KOPT-K1 (cell line): ENCODE results near the gene DCLK1.

Source experiments
- H3K27ac ChIP-seq: fragments of 200-600 bp; sonication (generic); 2 replicates; pipeline ENCODE4 v1.5.1; 2016; ENCODE audit warnings: antibody characterized with exemption, mild to moderate bottlenecking, low read depth, low read length; ENCODE audit not compliant: poor library complexity, severe bottlenecking
- H3K36me3 ChIP-seq: fragments of 200-600 bp; sonication (generic); 2 replicates; pipeline ENCODE4 v1.5.1; 2017; ENCODE audit warnings: antibody characterized with exemption, mild to moderate bottlenecking, low read length, moderate library complexity; ENCODE audit not compliant: insufficient read depth
- H3K9me3 ChIP-seq: fragments of 200-600 bp; sonication (generic); 2 replicates; pipeline ENCODE4 v1.5.1; 2017; ENCODE audit warnings: antibody characterized with exemption, low read length, mild to moderate bottlenecking; ENCODE audit not compliant: insufficient read depth, poor library complexity, severe bottlenecking

The DCLK1 gene

DNA sequence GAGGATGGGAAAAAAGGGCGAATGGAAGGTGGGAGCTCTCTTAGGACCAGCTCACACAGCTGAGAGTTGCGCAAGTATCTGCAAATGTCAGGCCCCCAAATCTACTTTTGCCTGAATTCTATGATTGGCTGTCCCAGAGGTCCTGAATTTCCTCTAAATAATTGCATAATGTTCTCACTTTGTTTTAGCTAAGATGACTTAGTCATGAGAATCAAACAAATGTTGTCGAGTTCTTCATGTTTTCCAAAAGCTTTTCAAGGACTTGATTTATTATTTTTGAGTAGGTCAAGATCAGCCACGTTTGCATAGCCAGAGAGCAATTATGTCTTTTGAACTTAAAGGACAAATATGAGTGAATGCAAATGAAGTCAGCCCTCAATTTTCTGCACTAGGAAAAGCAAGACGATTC lies 408.1 kb downstream of the DCLK1 start:
- Histone ChIP-seq H3K9me3 (no peaks in the 10 kb centered on the region), H3K27ac (no peak overlapping the region), H3K36me3 (no peaks in the 10 kb centered on the region)

DNA sequence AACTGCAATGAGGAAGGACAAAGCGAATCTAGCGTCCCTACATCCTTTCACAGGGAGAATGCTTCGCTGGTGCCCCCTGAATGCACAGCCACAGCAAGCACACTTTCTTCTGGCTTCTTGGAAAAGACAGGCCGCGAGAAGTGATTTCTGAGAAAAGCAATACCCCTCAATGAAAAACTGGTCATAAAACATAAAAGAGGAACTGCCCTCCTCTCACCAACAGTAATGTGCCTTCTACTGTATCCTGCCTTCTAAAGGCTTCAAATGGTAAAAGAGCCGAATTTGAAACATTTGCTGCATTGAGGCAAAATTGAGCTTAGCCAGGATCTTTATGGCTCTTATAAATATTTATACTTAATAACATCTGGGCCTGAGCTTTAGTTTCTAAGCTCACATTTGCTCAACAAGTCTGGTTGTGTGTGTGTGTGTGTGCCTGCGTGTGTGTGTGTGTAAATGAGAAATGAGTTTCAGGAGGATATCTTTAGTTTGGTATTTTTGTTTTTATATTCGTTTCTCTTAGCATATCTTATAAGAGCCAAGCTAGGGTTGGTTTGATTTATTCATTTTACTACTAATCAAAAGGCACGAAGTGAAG lies 408.6 kb downstream of the DCLK1 start:
- no peaks in the 10 kb centered on the region for H3K9me3 ChIP-seq
- no peaks in the 10 kb centered on the region for H3K36me3 ChIP-seq
- H3K27ac ChIP-seq = no peak overlapping the region

DNA sequence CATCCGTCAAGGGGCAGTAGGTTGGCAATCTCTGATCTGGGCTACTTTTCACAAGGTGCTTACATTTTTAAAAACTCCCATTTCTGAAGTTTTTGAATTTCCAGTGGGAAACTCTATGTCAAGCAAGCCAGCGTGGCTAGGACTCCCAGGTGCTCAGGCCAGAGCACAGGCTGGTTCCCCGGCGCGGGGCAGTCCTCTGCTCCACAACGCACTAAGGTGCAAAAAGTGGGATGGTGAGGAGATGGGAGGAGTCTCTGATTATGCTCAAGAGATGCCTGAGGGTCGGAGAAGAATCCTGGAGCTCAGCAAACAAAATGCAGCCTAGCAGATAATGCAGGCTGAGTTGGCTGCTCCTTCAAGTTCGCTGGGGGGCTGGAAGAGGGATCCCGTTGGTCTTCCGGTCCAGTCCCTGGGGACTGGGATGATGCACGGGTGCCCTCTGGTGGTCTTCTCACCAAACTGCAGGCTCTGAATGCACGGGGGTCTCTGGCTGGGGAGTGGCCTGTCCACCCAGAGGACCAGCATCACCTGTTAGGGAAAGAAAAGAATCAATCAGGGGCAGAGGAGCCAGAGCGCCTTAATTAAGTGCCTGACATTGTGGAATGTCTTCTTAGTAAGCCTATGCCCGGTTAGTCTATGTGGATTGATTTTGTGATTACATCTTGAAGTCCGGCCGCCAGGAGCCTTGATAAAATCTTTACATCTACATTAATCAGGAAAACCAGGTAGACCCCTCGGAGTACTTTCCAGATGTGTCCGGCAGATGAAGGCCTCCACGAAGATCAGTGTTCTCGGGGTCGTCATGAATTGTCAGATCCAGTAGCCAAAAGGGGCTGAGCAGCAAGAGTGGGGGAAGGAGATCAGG lies 410.3 kb downstream of the DCLK1 start:
- Histone ChIP-seq H3K27ac (no peak overlapping the region), H3K9me3 (no peaks in the 10 kb centered on the region), H3K36me3 (no peaks in the 10 kb centered on the region)

DNA sequence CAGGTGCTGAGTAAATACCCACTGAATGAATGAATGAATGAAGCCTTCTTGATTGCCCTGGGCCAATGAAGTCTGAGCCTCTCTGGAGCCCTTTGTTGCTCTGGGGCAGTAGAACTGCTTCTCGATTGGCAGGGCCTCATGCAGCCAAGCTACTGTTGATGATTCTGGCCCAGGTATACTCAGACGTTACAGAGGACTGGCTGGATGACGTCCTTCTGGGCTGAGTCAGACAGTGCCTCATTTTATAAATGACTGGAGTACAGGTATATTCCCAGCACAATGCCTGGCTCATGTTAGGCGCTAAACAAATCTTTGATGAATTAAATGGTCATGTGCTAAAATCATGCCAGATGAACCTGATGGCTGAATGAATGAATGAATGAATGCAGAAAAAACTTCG lies 410.9 kb downstream of the DCLK1 start:
- no peaks in the 10 kb centered on the region for H3K9me3 ChIP-seq
- H3K36me3 ChIP-seq = no peaks in the 10 kb centered on the region

More for the DNA sequence above, 410.9 kb downstream of the DCLK1 start:
- H3K27ac ChIP-seq = no peak overlapping the region
